ENCODE data around the gene DVL3.

DNA sequence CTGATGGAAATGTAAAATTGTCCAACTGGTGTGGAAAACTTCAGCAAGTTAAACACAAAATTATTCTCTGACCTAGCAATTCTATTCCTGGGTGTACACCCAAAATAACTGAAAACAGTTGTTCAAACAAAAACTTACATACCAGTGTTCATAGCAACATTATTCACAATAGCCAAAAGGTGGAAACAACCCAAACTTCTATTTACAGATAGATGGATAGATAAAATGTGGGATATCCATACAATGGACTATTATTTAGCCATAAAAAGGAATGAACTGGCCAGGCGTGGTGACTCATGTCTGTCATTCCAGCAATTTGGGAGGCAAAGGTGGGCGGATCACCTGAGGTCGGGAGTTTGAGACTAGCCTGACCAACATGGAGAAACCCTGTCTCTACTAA, 67.3 kb downstream of the DVL3 start:
- TF ChIP-seq POLR2AphosphoS5 (IDR thresholded peaks at IDR 0.05): no peak
- TF ChIP-seq, protein P1, sequence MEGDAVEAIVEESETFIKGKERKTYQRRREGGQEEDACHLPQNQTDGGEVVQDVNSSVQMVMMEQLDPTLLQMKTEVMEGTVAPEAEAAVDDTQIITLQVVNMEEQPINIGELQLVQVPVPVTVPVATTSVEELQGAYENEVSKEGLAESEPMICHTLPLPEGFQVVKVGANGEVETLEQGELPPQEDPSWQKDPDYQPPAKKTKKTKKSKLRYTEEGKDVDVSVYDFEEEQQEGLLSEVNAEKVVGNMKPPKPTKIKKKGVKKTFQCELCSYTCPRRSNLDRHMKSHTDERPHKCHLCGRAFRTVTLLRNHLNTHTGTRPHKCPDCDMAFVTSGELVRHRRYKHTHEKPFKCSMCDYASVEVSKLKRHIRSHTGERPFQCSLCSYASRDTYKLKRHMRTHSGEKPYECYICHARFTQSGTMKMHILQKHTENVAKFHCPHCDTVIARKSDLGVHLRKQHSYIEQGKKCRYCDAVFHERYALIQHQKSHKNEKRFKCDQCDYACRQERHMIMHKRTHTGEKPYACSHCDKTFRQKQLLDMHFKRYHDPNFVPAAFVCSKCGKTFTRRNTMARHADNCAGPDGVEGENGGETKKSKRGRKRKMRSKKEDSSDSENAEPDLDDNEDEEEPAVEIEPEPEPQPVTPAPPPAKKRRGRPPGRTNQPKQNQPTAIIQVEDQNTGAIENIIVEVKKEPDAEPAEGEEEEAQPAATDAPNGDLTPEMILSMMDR (IDR thresholded peaks at IDR 0.05): no peak

All from gastroesophageal sphincter (tissue), 3 donors.